GM19452 (cell line): ENCODE measurements around the gene TMEM37.

Source experiments
- ATAC-seq: cut with Tn5 transposase; IDR thresholded peaks from one replicate; pipeline ENCODE4 v1.9.1; 2021; ENCODE audit not compliant: unreplicated experiment

TMEM37 gene

GRCh38 chr2:119476301-119477112 lies 44.9 kb downstream of the TMEM37 start:
- ATAC-seq = peak; percentile 73

GRCh38 chr2:119477113-119477505 lies 45.5 kb downstream of the TMEM37 start:
- ATAC-seq = no peak

GRCh38 chr2:119478188-119478977 lies 46.7 kb downstream of the TMEM37 start:
- ATAC-seq = no peak

- no peak for ATAC-seq
Observed at GRCh38 chr2:119478978-119479295, 47.3 kb downstream of the TMEM37 start.

GRCh38 chr2:119480184-119480583 lies 48.5 kb downstream of the TMEM37 start:
- ATAC-seq = no peak

GRCh38 chr2:119480718-119481142 lies 49.1 kb downstream of the TMEM37 start:
- ATAC-seq = no peak

GRCh38 chr2:119481501-119482455 lies 50.1 kb downstream of the TMEM37 start:
- ATAC-seq = no peak

- ATAC-seq = no peak
Observed at GRCh38 chr2:119482481-119483394, 51.1 kb downstream of the TMEM37 start.

GRCh38 chr2:119483395-119483753 lies 51.7 kb downstream of the TMEM37 start:
- ATAC-seq = no peak

GRCh38 chr2:119483896-119484718 lies 52.5 kb downstream of the TMEM37 start:
- ATAC-seq = no peak

GRCh38 chr2:119484834-119485233 lies 53.2 kb downstream of the TMEM37 start:
- no peak for ATAC-seq

- ATAC-seq = no peak
Observed at GRCh38 chr2:119485336-119486110, 53.9 kb downstream of the TMEM37 start.

GRCh38 chr2:119486196-119486827 lies 54.7 kb downstream of the TMEM37 start:
- ATAC-seq = no peak

GRCh38 chr2:119486886-119487285 lies 55.2 kb downstream of the TMEM37 start:
- no peak for ATAC-seq

- ATAC-seq = peak; percentile 91
Observed at GRCh38 chr2:119487434-119488244, 56.0 kb downstream of the TMEM37 start.
